Activated CD4-positive, alpha-beta T cell treated with anti-CD3 and anti-CD28 coated beads, Interleukin-2, amount 50 U/mL, for 1 hour (primary cell): ENCODE measurements around the gene RASAL3.

Experiments used
- DNase-seq: peaks from one replicate; pipeline ENCODE4 v3.0.0-alpha.2; 2020

The RASAL3 gene

GRCh38 chr19:15471639-15472101 lies 7.3 kb upstream of the RASAL3 start:
- DNase-seq, result no peak

- no peak for DNase-seq
Measured at GRCh38 chr19:15469513-15470297, 5.4 kb upstream of the RASAL3 start.

GRCh38 chr19:15468675-15469512 lies 4.5 kb upstream of the RASAL3 start:
- DNase-seq, result no peak

- DNase-seq, result no peak
Measured at GRCh38 chr19:15467734-15468214, 3.4 kb upstream of the RASAL3 start.

GRCh38 chr19:15466851-15467733 lies 2.7 kb upstream of the RASAL3 start:
- DNase-seq, result peak; percentile 52

GRCh38 chr19:15463861-15464371 lies 428 bp downstream of the RASAL3 start:
- DNase-seq, result peak; percentile 76

- no peak for DNase-seq
Measured at GRCh38 chr19:15461694-15462093, 2.6 kb downstream of the RASAL3 start.

GRCh38 chr19:15457701-15458484 lies 6.5 kb downstream of the RASAL3 start:
- no peak for DNase-seq

- DNase-seq, result no peak
Measured at GRCh38 chr19:15456871-15457700, 7.3 kb downstream of the RASAL3 start.

GRCh38 chr19:15456441-15456840 lies 7.9 kb downstream of the RASAL3 start:
- DNase-seq, result no peak

GRCh38 chr19:15455996-15456395 lies 8.3 kb downstream of the RASAL3 start:
- no peak for DNase-seq

GRCh38 chr19:15453906-15454860 lies 10.2 kb downstream of the RASAL3 start:
- no peak for DNase-seq

- DNase-seq, result no peak
Measured at GRCh38 chr19:15453091-15453578, 11.2 kb downstream of the RASAL3 start.

- peak; percentile 8 for DNase-seq
Measured at GRCh38 chr19:15452111-15453047, 12.0 kb downstream of the RASAL3 start.

- no peak for DNase-seq
Measured at GRCh38 chr19:15450528-15450890, 13.8 kb downstream of the RASAL3 start.

- DNase-seq, result peak; percentile 85
Measured at GRCh38 chr19:15449620-15450527, 14.5 kb downstream of the RASAL3 start, which contains the start of gene WIZ. TSS of gene WIZ (minus strand) at chr19:15449956. CDS start at chr19:15448307, 1,649 bp downstream.
